Caco-2 (cell line): ENCODE measurements around the gene SLC17A9. TPM values are rescaled to one million over a fixed set of nuclear protein-coding genes. Genes with fewer than 3 reads are reported as not detected.

Experiments used
- BruUV-seq: library from RNA; stranded (reverse); fragments of 400-500 nt; replicated peaks from 2 replicates; lab custom pipeline; 2021; lab: Mats Ljungman, UMichigan
- CTCF ChIA-PET: fragments of 300-600 bp; sonication (Branson Sonifier 250); formaldehyde crosslinking; loops from one replicate; lab custom pipeline; 2022; ENCODE audit warnings: antibody characterized with exemption; lab: Charles Lee
- POLR2A ChIA-PET: fragments of 300-600 bp; sonication (Branson Sonifier 250); formaldehyde crosslinking; loops from one replicate; lab custom pipeline; 2022; ENCODE audit warnings: antibody characterized with exemption; lab: Charles Lee
- DNase-seq, 2 experiments: peaks; one replicate each; pipeline versions ENCODE4 v3.0.0 to v3.0.0-alpha.2; 2020 to 2022
- H3K27me3 ChIP-seq: replicated peaks from 2 replicates; pipeline ENCODE4 v1.6.0; 2011; ENCODE audit warnings: low read length; ENCODE audit not compliant: control insufficient read depth, insufficient read depth
- H3K36me3 ChIP-seq: 2 replicates; pipeline ENCODE4 v1.5.1; 2011; ENCODE audit warnings: low read length; ENCODE audit not compliant: control insufficient read depth, insufficient read depth
- H3K4me1 ChIP-seq: fragments of 250-450 bp; sonication (Bioruptor Pico); 2 replicates; pipeline ENCODE4 v1.5.1; 2020; ENCODE audit warnings: mild to moderate bottlenecking
- H3K4me3 ChIP-seq: 2 replicates; pipeline ENCODE4 v1.5.1; 2011; ENCODE audit warnings: low read depth, mild to moderate bottlenecking, control low read depth, low read length
- H3K9me3 ChIP-seq: fragments of 250-450 bp; sonication (Bioruptor Pico); 2 replicates; pipeline ENCODE4 v1.5.1; 2020; ENCODE audit warnings: mild to moderate bottlenecking, moderate library complexity
- H3K27ac Mint-ChIP-seq: one replicate; pipeline ENCODE4 v1.8.0; 2022; ENCODE audit warnings: mixed read lengths; ENCODE audit not compliant: unreplicated experiment
- H3K27me3 Mint-ChIP-seq: one replicate; pipeline ENCODE4 v1.8.0; 2022; ENCODE audit warnings: mixed read lengths; ENCODE audit not compliant: insufficient read depth, unreplicated experiment
- H3K36me3 Mint-ChIP-seq: one replicate; pipeline ENCODE4 v1.8.0; 2022; ENCODE audit warnings: mild to moderate bottlenecking, mixed read lengths; ENCODE audit not compliant: insufficient read depth, unreplicated experiment
- H3K4me1 Mint-ChIP-seq: one replicate; pipeline ENCODE4 v1.8.0; 2022; ENCODE audit warnings: low read depth, mixed read lengths; ENCODE audit not compliant: unreplicated experiment
- H3K4me3 Mint-ChIP-seq: one replicate; pipeline ENCODE4 v1.8.0; 2022; ENCODE audit warnings: mild to moderate bottlenecking, moderate library complexity, mixed read lengths; ENCODE audit not compliant: unreplicated experiment
- H3K9me3 Mint-ChIP-seq: one replicate; pipeline ENCODE4 v1.8.0; 2022; ENCODE audit warnings: mixed read lengths; ENCODE audit not compliant: unreplicated experiment
- CTCF ChIP-seq, 2 experiments: fragments of 200-600 bp in 1 of 2; IDR thresholded peaks; 1 replicate in 1 of 2; 2 replicates in 1 of 2; pipeline versions ENCODE4 v1.5.1 to v1.8.0; 2011 to 2022; ENCODE audit warnings: antibody characterized with exemption in 1 of 2, control low read depth in 1 of 2, inconsistent platforms in 1 of 2, low read depth in 1 of 2, low read length in 1 of 2, mild to moderate bottlenecking in 1 of 2, moderate library complexity in 1 of 2; ENCODE audit not compliant: insufficient read depth in 1 of 2, severe bottlenecking in 1 of 2, unreplicated experiment in 1 of 2
- intact Hi-C: fragments of 100-400 bp; cut with micrococcal nuclease; formaldehyde crosslinking; loops from one replicate; pipeline ENCODE4 v1.10.0; 2022; ENCODE audit not compliant: unreplicated experiment
- total RNA-seq: library from RNA; stranded (reverse); gene quantifications from 2 replicates; pipeline ENCODE4 v1.2.3, GENCODE V29; 2022

Gene SLC17A9
- total RNA-seq, 1 experiment from 2014 or later: 64.7 TPM

DNA sequence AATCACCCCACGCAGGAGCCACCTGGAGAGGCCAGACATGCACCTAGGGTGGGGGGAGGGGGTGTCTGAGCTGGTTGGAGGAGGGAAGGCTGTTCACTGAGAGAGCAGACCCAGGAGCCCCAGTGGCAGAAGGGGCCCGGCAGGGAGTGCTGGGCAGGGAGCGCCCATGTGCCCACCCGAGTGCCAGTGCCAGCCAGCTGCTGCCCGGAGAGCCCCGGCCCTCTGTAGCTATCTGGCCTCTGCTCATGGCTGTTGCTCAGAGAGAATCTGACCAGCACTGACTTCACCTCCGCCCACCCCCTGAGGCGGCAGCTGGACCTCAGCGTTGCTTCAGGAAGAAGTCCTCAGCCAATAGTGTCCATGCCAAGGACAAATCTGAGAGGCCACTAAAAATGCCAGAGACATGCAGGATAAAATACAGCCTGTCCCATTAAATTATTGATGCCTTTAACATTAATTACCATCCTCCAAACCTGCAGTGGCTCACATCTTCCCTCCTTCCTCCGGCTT, 22.8 kb downstream of the SLC17A9 start:
- TF ChIP-seq CTCF (IDR thresholded peaks at IDR 0.05; ENCODE audit: insufficient read depth in 1 of 2, low read depth in 1 of 2, low read length in 1 of 2, severe bottlenecking in 1 of 2, unreplicated experiment in 1 of 2): no peak
- Histone ChIP-seq H3K9me3 (no peaks in the 10 kb centered on the region), H3K36me3 (no peaks in the 10 kb centered on the region), H3K27me3 (no peaks in the 10 kb centered on the region), H3K4me3 (no peak overlapping the region), H3K4me1 (peaks cover 7% of the 10 kb centered on the region)
- CTCF ChIA-PET: interaction anchor here (0.6 to 1.5 kb wide), 5 partner anchors 24 to 566 kb away, joined by 3 to 9 read pairs (median 3); no protein-coding TSS in a partner anchor
- intact Hi-C loops: no loop called here
- H3K27ac Mint-ChIP-seq: no peak overlapping the region
- H3K9me3 Mint-ChIP-seq: no peaks in the 10 kb centered on the region
- POLR2A ChIA-PET: interaction anchor here (1.1 kb wide), 1 partner anchor 38 kb away, joined by 3 read pairs; no protein-coding TSS in a partner anchor
- no peaks in the 10 kb centered on the region for H3K27me3 Mint-ChIP-seq
- BruUV-seq: no TSS peak
- peaks cover 13% of the 10 kb centered on the region for H3K4me1 Mint-ChIP-seq
- DNase-seq: no peak
- H3K36me3 Mint-ChIP-seq: peaks cover 9% of the 10 kb centered on the region
- no peak overlapping the region for H3K4me3 Mint-ChIP-seq

DNA sequence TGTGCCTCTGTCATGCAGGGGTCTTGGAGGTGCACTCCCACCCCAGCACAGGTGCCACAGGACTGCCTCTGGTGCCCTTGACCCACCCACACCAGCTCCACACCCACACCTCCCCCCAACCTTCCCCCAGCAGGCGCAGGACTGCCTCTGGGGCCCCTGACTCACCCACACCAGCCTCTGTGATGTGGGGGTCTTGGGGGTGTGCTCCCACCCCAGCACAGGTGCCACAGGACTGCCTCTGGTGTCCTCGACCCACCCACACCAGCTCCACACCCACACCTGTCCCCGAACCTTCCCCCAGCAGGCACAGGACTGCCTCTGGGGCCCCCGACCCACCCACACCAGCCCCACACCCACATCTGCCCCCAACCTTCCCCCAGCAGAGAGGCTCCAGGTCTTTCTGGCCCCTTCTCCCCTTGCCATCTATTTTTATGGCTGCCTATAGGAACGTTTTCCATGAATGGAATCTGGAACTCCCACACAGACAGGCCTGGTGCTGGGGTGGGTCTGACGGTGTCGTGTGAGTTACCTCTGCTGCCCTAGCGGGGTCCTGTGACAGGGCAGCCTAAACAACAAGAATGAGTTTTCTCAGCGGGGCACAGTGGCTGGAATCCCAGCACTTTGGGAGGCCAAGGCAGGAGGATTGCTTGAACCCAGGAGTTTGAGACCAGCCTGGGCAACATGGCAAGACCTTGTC, 23.5 kb downstream of the SLC17A9 start:
- H3K27me3 ChIP-seq: no peaks in the 10 kb centered on the region

DNA sequence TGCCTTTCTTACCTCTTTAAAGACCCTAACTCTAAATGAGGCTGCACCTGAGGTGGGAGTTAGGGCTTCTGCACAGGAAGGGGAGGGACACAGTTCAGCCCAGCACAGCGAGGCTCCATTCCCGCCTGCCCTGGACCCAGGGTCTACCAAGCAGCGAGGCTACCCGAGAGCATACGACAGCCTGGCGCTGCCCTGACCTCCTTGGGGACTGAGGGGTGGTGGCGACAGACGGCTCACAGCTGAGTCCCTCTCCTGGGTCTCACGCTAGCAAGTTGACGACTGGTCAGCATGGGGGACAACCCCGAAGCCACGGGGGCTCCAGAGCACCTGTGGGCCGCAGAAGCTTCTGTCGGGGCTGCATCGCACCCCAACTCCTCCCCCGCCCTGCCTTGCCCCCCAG, 24.4 kb downstream of the SLC17A9 start:
- no peaks in the 10 kb centered on the region for H3K9me3 Mint-ChIP-seq
- no peak overlapping the region for H3K4me3 Mint-ChIP-seq
- BruUV-seq: no TSS peak
- peaks cover 6% of the 10 kb centered on the region for H3K4me1 Mint-ChIP-seq
- Histone ChIP-seq H3K9me3 (no peaks in the 10 kb centered on the region), H3K27me3 (no peaks in the 10 kb centered on the region), H3K36me3 (no peaks in the 10 kb centered on the region), H3K4me1 (peaks cover 7% of the 10 kb centered on the region), H3K4me3 (no peak overlapping the region)
- H3K27ac Mint-ChIP-seq: no peak overlapping the region
- CTCF ChIA-PET: no interaction called here
- peaks cover 2% of the 10 kb centered on the region for H3K36me3 Mint-ChIP-seq
- H3K27me3 Mint-ChIP-seq: peaks cover 4% of the 10 kb centered on the region
- intact Hi-C loops: no loop called here
- DNase-seq: no peak
- TF ChIP-seq CTCF (IDR thresholded peaks at IDR 0.05; ENCODE audit: insufficient read depth in 1 of 2, low read depth in 1 of 2, low read length in 1 of 2, severe bottlenecking in 1 of 2, unreplicated experiment in 1 of 2): no peak
- POLR2A ChIA-PET: no interaction called here

More for the DNA sequence above, 23.5 kb downstream of the SLC17A9 start:
- Mint-ChIP-seq H3K9me3 (no peaks in the 10 kb centered on the region), H3K4me3 (no peak overlapping the region), H3K27ac (no peak overlapping the region), H3K36me3 (peaks cover 5% of the 10 kb centered on the region), H3K27me3 (peaks cover under 1% of the 10 kb centered on the region), H3K4me1 (peaks cover 13% of the 10 kb centered on the region)
- no peaks in the 10 kb centered on the region for H3K36me3 ChIP-seq
- CTCF ChIA-PET: interaction anchor here (1.5 kb wide), 1 partner anchor 23 kb away, joined by 3 read pairs; no protein-coding TSS in a partner anchor
- BruUV-seq: no TSS peak
- no peaks in the 10 kb centered on the region for H3K9me3 ChIP-seq
- no peak for DNase-seq
- POLR2A ChIA-PET: no interaction called here
- no peak for TF ChIP-seq CTCF (IDR thresholded peaks at IDR 0.05; ENCODE audit: insufficient read depth in 1 of 2, low read depth in 1 of 2, low read length in 1 of 2, severe bottlenecking in 1 of 2, unreplicated experiment in 1 of 2)
- no peak overlapping the region for H3K4me3 ChIP-seq
- intact Hi-C loops: no loop called here
- peaks cover 7% of the 10 kb centered on the region for H3K4me1 ChIP-seq
